KMS-11 (cell line): ENCODE results near the gene CCDC82.

ENCODE experiments used
- H2AFZ ChIP-seq: fragments of 200-600 bp; sonication (generic); 2 replicates; pipeline ENCODE4 v1.6.1; 2016; ENCODE audit warnings: antibody characterized with exemption, mixed run types, low read depth
- H3K27ac ChIP-seq: fragments of 200-600 bp; sonication (generic); 2 replicates; pipeline ENCODE4 v1.6.1; 2016; ENCODE audit warnings: mild to moderate bottlenecking, mixed run types
- H3K27me3 ChIP-seq: fragments of 200-600 bp; sonication (generic); 2 replicates; pipeline ENCODE4 v1.6.1; 2017; ENCODE audit warnings: mild to moderate bottlenecking, low read depth, mixed run types, moderate library complexity; ENCODE audit not compliant: insufficient read depth
- H3K36me3 ChIP-seq: fragments of 200-600 bp; sonication (generic); 2 replicates; pipeline ENCODE4 v1.6.1; 2017; ENCODE audit warnings: mild to moderate bottlenecking, mixed run types; ENCODE audit not compliant: insufficient read depth
- H3K4me1 ChIP-seq: fragments of 200-600 bp; sonication (generic); 2 replicates; pipeline ENCODE4 v1.6.1; 2016; ENCODE audit warnings: mild to moderate bottlenecking, low read depth, mixed run types; ENCODE audit not compliant: poor library complexity, severe bottlenecking
- H3K4me2 ChIP-seq: fragments of 200-600 bp; sonication (generic); 2 replicates; pipeline ENCODE4 v1.7.0; 2016; ENCODE audit warnings: mild to moderate bottlenecking, mixed run types
- H3K4me3 ChIP-seq: fragments of 200-600 bp; sonication (generic); IDR thresholded peaks from 2 replicates; pipeline ENCODE4 v1.6.1; 2017; ENCODE audit warnings: low read depth, low read length, mixed read lengths; ENCODE audit not compliant: insufficient read depth
- H3K79me2 ChIP-seq: fragments of 200-600 bp; sonication (generic); 2 replicates; pipeline ENCODE4 v1.6.1; 2016; ENCODE audit warnings: low read depth, mixed run types; ENCODE audit not compliant: insufficient read depth
- H3K9ac ChIP-seq: fragments of 200-600 bp; sonication (generic); 2 replicates; pipeline ENCODE4 v1.6.1; 2016; ENCODE audit warnings: mild to moderate bottlenecking, mixed run types
- H4K20me1 ChIP-seq: fragments of 200-600 bp; sonication (generic); 2 replicates; pipeline ENCODE4 v1.6.1; 2016; ENCODE audit warnings: mild to moderate bottlenecking, mixed run types; ENCODE audit not compliant: insufficient read depth
- CTCF ChIP-seq: fragments of 200-600 bp; sonication (generic); conservative IDR thresholded peaks from 2 replicates; pipeline ENCODE4 v1.6.1; 2017; ENCODE audit warnings: low read depth, mild to moderate bottlenecking, antibody characterized with exemption, low read length, moderate library complexity, mixed read lengths

The CCDC82 gene

GRCh38 chr11:96306071-96306470 lies 83.6 kb downstream of the CCDC82 start:
- Histone ChIP-seq H4K20me1 (no peaks in the 10 kb centered on the region), H3K4me2 (no peak overlapping the region), H2AFZ (no peak overlapping the region), H3K4me1 (no peaks in the 10 kb centered on the region), H3K9ac (no peak overlapping the region), H3K4me3 (no peak overlapping the region), H3K27ac (no peak overlapping the region), H3K27me3 (no peaks in the 10 kb centered on the region), H3K36me3 (no peaks in the 10 kb centered on the region), H3K79me2 (no peaks in the 10 kb centered on the region)
- TF ChIP-seq CTCF: no peak

- Histone ChIP-seq H3K4me1 (no peaks in the 10 kb centered on the region), H3K27me3 (no peaks in the 10 kb centered on the region), H2AFZ (no peak overlapping the region), H3K36me3 (no peaks in the 10 kb centered on the region), H3K4me3 (no peak overlapping the region), H4K20me1 (no peaks in the 10 kb centered on the region), H3K27ac (no peak overlapping the region), H3K79me2 (no peaks in the 10 kb centered on the region), H3K4me2 (no peak overlapping the region), H3K9ac (no peak overlapping the region)
- no peak for TF ChIP-seq CTCF
Observed at GRCh38 chr11:96303980-96304379, 85.7 kb downstream of the CCDC82 start.

- H3K4me2 ChIP-seq: no peak overlapping the region
Observed at GRCh38 chr11:96303064-96303463, 86.6 kb downstream of the CCDC82 start.

More at GRCh38 chr11:96303064-96303463, 86.6 kb downstream of the CCDC82 start:
- H4K20me1 ChIP-seq: no peaks in the 10 kb centered on the region
- H3K4me1 ChIP-seq: no peaks in the 10 kb centered on the region
- no peaks in the 10 kb centered on the region for H3K79me2 ChIP-seq
- no peak overlapping the region for H3K4me3 ChIP-seq
- H3K36me3 ChIP-seq: no peaks in the 10 kb centered on the region
- no peak overlapping the region for H3K27ac ChIP-seq
- H3K27me3 ChIP-seq: no peaks in the 10 kb centered on the region
- no peak for TF ChIP-seq CTCF
- no peak overlapping the region for H2AFZ ChIP-seq
- H3K9ac ChIP-seq: no peak overlapping the region
